GM23338 (cell line): ENCODE results near the gene TPRG1. TPM values are rescaled to one million over a fixed set of nuclear protein-coding genes. Genes with fewer than 3 reads are reported as not detected.

Experiments used
- ATAC-seq: fragments of 200-7000 bp; cut with Tn5 transposase; 3 replicates; pipeline ENCODE4 v1.9.1; 2020
- DNase-seq: peaks from one replicate; pipeline ENCODE4 v3.0.0-alpha.2; 2015; ENCODE audit warnings: low spot score
- H2AFZ ChIP-seq: fragments of 200-600 bp; sonication (generic); 2 replicates; pipeline ENCODE4 v1.8.0; 2016; ENCODE audit warnings: antibody characterized with exemption, mild to moderate bottlenecking, moderate library complexity
- H3F3A ChIP-seq: fragments of 200-600 bp; sonication (generic); replicated peaks from 2 replicates; pipeline ENCODE4 v1.8.0; 2017; ENCODE audit warnings: antibody characterized with exemption, mixed run types, low read depth
- H3K27ac ChIP-seq: fragments of 200-600 bp; sonication (generic); 2 replicates; pipeline ENCODE4 v1.6.1; 2016; ENCODE audit warnings: low read depth
- H3K27me3 ChIP-seq: fragments of 200-600 bp; sonication (generic); 2 replicates; pipeline ENCODE4 v1.8.0; 2016; ENCODE audit warnings: mild to moderate bottlenecking, mixed run types, moderate library complexity; ENCODE audit not compliant: insufficient read depth
- H3K36me3 ChIP-seq: fragments of 200-600 bp; sonication (generic); 2 replicates; pipeline ENCODE4 v1.8.0; 2016; ENCODE audit warnings: mild to moderate bottlenecking; ENCODE audit not compliant: insufficient read depth
- H3K4me1 ChIP-seq: fragments of 200-600 bp; sonication (generic); 2 replicates; pipeline ENCODE4 v1.8.0; 2016; ENCODE audit warnings: mild to moderate bottlenecking, moderate library complexity; ENCODE audit not compliant: insufficient read depth
- H3K4me2 ChIP-seq: fragments of 200-600 bp; sonication (generic); 2 replicates; pipeline ENCODE4 v1.7.1; 2017; ENCODE audit warnings: mixed run types
- H3K4me3 ChIP-seq: fragments of 200-600 bp; sonication (generic); 2 replicates; pipeline ENCODE4 v1.6.1; 2016; ENCODE audit warnings: mixed run types
- H3K79me2 ChIP-seq: fragments of 200-600 bp; sonication (generic); replicated peaks from 2 replicates; pipeline ENCODE4 v1.8.0; 2017; ENCODE audit warnings: mild to moderate bottlenecking; ENCODE audit not compliant: insufficient read depth
- H3K9me2 ChIP-seq: fragments of 200-600 bp; sonication (generic); 2 replicates; pipeline ENCODE4 v1.8.0; 2017; ENCODE audit not compliant: insufficient read depth
- H4K20me1 ChIP-seq: fragments of 200-600 bp; sonication (generic); replicated peaks from 2 replicates; pipeline ENCODE4 v1.8.0; 2017; ENCODE audit warnings: mild to moderate bottlenecking; ENCODE audit not compliant: insufficient read depth
- H3K27ac Mint-ChIP-seq: 2 replicates; pipeline ENCODE4 v1.8.0; 2020; ENCODE audit warnings: inconsistent platforms, mild to moderate bottlenecking, moderate library complexity, mixed read lengths
- H3K27me3 Mint-ChIP-seq: 3 replicates; pipeline ENCODE4 v1.8.0; 2022; ENCODE audit warnings: low read depth, mild to moderate bottlenecking, moderate library complexity, mixed read lengths, inconsistent platforms; ENCODE audit not compliant: insufficient read depth, poor library complexity
- H3K36me3 Mint-ChIP-seq: 3 replicates; pipeline ENCODE4 v1.8.0; 2021; ENCODE audit warnings: low read depth, mild to moderate bottlenecking, inconsistent platforms, moderate library complexity, mixed read lengths
- H3K4me1 Mint-ChIP-seq: 3 replicates; pipeline ENCODE4 v1.8.0; 2020; ENCODE audit warnings: mild to moderate bottlenecking, inconsistent platforms, mixed read lengths
- H3K4me3 Mint-ChIP-seq: 3 replicates; pipeline ENCODE4 v1.8.0; 2021; ENCODE audit warnings: moderate library complexity, mild to moderate bottlenecking, inconsistent platforms, mixed read lengths
- H3K9me3 Mint-ChIP-seq: 3 replicates; pipeline ENCODE4 v1.8.0; 2020; ENCODE audit warnings: moderate library complexity, mild to moderate bottlenecking, inconsistent platforms, mixed read lengths
- CREB1 ChIP-seq: fragments of 250-450 bp; sonication (Bioruptor Pico); IDR thresholded peaks from 2 replicates; pipeline ENCODE4 v1.5.0; 2020; ENCODE audit warnings: low read depth, mild to moderate bottlenecking, moderate library complexity
- EZH2 ChIP-seq: fragments of 200-600 bp; sonication (generic); IDR thresholded peaks from one replicate; pipeline ENCODE4 v1.8.0; 2017; ENCODE audit warnings: antibody characterized with exemption, mild to moderate bottlenecking, low read depth; ENCODE audit not compliant: unreplicated experiment
- EZH2phosphoT487 ChIP-seq: fragments of 200-600 bp; sonication (generic); IDR thresholded peaks from one replicate; pipeline ENCODE4 v1.8.1; 2018; ENCODE audit warnings: antibody characterized with exemption; ENCODE audit not compliant: unreplicated experiment
- JUNB ChIP-seq: IDR thresholded peaks from one replicate; pipeline ENCODE4 v1.6.1; 2016; ENCODE audit warnings: antibody characterized with exemption; ENCODE audit not compliant: unreplicated experiment
- NANOG ChIP-seq: IDR thresholded peaks from 2 replicates; pipeline ENCODE4 v1.6.1; 2016; ENCODE audit warnings: antibody characterized with exemption, borderline replicate concordance
- POLR2AphosphoS5 ChIP-seq: IDR thresholded peaks from 2 replicates; pipeline ENCODE4 v1.6.1; 2016; ENCODE audit warnings: antibody characterized with exemption, low read depth
- STAT1 ChIP-seq: IDR thresholded peaks from one replicate; pipeline ENCODE4 v1.6.1; 2016; ENCODE audit warnings: antibody characterized with exemption; ENCODE audit not compliant: unreplicated experiment
- ZNF114 ChIP-seq: fragments of 250-450 bp; sonication (Bioruptor Pico); IDR thresholded peaks from 2 replicates; pipeline ENCODE4 v1.5.0; 2020; ENCODE audit warnings: mild to moderate bottlenecking, moderate library complexity
- ZNF331 ChIP-seq: fragments of 250-450 bp; sonication (Bioruptor Pico); IDR thresholded peaks from 2 replicates; pipeline ENCODE4 v1.5.0; 2020; ENCODE audit warnings: low read depth, mild to moderate bottlenecking, moderate library complexity
- polyA plus RNA-seq: library from polyadenylated mRNA; unstranded; fragments of >200 nt; fragmentation: Nextera tagmentation; extraction: Ambion mirVana; gene quantifications from 2 replicates; pipeline ENCODE4 v1.2.1, GENCODE V29; 2016
- total RNA-seq: library from RNA; depleted of rRNA; stranded (reverse); fragments of >200 nt; shearing (Covaris generic); gene quantifications from 2 replicates; pipeline ENCODE4 v1.2.3, GENCODE V29; 2014
- TF ChIP-seq, protein P1 (sequence below): fragments of 250-450 bp; sonication (Bioruptor Pico); IDR thresholded peaks from 2 replicates; pipeline ENCODE4 v1.5.0; 2020; ENCODE audit warnings: mild to moderate bottlenecking, moderate library complexity
- TF ChIP-seq, protein P2 (sequence below), 2 experiments: fragments of 200-600 bp in 1 of 2; sonication (generic) in 1 of 2; conservative IDR thresholded peaks; 2 replicates each; pipeline versions ENCODE4 v1.5.1 to v1.6.1; 2016 to 2017; ENCODE audit warnings: antibody characterized with exemption in 2 of 2, low read depth in 2 of 2, mild to moderate bottlenecking in 2 of 2, moderate library complexity in 1 of 2
- TF ChIP-seq, protein P3 (sequence below): IDR thresholded peaks from 2 replicates; pipeline ENCODE4 v1.6.1; 2016; ENCODE audit warnings: antibody characterized with exemption
- TF ChIP-seq, protein P4 (sequence below): IDR thresholded peaks from one replicate; pipeline ENCODE4 v1.6.1; 2018; ENCODE audit warnings: antibody characterized with exemption; ENCODE audit not compliant: unreplicated experiment

Gene TPRG1
- total and polyA plus RNA-seq, 2 experiments from 2014 or later = 0.74 to 1.7 TPM

DNA sequence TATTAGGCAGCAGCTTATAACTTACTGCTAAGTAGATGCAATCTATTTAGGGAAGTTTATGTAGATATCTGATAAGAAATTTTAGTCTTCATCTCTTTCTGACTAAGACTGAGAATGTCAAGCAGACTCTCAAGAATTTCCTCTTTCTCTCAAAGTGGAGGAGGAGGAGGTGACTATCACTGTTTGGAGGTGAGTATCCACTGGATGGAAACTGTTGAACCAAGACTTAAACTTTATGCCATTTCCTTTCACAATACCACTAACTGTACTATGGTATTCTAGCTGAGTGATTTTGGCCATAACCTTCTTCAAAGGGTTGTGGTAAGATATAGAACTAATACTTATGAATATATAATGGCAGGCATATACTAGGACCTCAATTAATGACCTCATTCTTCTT lies 64.6 kb downstream of the TPRG1 start:
- no peaks in the 10 kb centered on the region for H3F3A ChIP-seq
- H2AFZ ChIP-seq = no peak overlapping the region
- H4K20me1 ChIP-seq = no peaks in the 10 kb centered on the region
- H3K4me1 ChIP-seq = no peaks in the 10 kb centered on the region
- Mint-ChIP-seq H3K4me3 (no peak overlapping the region), H3K9me3 (no peaks in the 10 kb centered on the region; the same call in 2 of the 3 replicates), H3K36me3 (no peaks in the 10 kb centered on the region), H3K4me1 (no peaks in the 10 kb centered on the region), H3K27ac (no peak overlapping the region), H3K27me3 (no peaks in the 10 kb centered on the region)
- H3K27me3 ChIP-seq = no peaks in the 10 kb centered on the region
- peaks cover 5% of the 10 kb centered on the region; the same call in 1 of the 2 replicates for H3K9me2 ChIP-seq
- H3K27ac ChIP-seq = no peak overlapping the region
- no peak overlapping the region for H3K4me2 ChIP-seq
- H3K36me3 ChIP-seq = no peaks in the 10 kb centered on the region
- no peak overlapping the region for H3K4me3 ChIP-seq
- TF ChIP-seq, protein P1, sequence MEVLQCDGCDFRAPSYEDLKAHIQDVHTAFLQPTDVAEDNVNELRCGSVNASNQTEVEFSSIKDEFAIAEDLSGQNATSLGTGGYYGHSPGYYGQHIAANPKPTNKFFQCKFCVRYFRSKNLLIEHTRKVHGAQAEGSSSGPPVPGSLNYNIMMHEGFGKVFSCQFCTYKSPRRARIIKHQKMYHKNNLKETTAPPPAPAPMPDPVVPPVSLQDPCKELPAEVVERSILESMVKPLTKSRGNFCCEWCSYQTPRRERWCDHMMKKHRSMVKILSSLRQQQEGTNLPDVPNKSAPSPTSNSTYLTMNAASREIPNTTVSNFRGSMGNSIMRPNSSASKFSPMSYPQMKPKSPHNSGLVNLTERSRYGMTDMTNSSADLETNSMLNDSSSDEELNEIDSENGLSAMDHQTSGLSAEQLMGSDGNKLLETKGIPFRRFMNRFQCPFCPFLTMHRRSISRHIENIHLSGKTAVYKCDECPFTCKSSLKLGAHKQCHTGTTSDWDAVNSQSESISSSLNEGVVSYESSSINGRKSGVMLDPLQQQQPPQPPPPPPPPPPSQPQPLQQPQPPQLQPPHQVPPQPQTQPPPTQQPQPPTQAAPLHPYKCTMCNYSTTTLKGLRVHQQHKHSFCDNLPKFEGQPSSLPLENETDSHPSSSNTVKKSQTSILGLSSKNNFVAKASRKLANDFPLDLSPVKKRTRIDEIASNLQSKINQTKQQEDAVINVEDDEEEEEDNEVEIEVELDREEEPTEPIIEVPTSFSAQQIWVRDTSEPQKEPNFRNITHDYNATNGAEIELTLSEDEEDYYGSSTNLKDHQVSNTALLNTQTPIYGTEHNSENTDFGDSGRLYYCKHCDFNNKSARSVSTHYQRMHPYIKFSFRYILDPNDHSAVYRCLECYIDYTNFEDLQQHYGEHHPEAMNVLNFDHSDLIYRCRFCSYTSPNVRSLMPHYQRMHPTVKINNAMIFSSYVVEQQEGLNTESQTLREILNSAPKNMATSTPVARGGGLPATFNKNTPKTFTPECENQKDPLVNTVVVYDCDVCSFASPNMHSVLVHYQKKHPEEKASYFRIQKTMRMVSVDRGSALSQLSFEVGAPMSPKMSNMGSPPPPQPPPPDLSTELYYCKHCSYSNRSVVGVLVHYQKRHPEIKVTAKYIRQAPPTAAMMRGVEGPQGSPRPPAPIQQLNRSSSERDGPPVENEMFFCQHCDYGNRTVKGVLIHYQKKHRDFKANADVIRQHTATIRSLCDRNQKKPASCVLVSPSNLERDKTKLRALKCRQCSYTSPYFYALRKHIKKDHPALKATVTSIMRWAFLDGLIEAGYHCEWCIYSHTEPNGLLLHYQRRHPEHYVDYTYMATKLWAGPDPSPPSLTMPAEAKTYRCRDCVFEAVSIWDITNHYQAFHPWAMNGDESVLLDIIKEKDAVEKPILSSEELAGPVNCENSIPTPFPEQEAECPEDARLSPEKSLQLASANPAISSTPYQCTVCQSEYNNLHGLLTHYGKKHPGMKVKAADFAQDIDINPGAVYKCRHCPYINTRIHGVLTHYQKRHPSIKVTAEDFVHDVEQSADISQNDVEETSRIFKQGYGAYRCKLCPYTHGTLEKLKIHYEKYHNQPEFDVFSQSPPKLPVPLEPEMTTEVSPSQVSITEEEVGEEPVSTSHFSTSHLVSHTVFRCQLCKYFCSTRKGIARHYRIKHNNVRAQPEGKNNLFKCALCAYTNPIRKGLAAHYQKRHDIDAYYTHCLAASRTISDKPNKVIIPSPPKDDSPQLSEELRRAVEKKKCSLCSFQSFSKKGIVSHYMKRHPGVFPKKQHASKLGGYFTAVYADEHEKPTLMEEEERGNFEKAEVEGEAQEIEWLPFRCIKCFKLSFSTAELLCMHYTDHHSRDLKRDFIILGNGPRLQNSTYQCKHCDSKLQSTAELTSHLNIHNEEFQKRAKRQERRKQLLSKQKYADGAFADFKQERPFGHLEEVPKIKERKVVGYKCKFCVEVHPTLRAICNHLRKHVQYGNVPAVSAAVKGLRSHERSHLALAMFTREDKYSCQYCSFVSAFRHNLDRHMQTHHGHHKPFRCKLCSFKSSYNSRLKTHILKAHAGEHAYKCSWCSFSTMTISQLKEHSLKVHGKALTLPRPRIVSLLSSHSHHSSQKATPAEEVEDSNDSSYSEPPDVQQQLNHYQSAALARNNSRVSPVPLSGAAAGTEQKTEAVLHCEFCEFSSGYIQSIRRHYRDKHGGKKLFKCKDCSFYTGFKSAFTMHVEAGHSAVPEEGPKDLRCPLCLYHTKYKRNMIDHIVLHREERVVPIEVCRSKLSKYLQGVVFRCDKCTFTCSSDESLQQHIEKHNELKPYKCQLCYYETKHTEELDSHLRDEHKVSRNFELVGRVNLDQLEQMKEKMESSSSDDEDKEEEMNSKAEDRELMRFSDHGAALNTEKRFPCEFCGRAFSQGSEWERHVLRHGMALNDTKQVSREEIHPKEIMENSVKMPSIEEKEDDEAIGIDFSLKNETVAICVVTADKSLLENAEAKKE = no peak
- no peak for TF ChIP-seq ZNF331
- TF ChIP-seq NANOG = no peak
- no peak for TF ChIP-seq JUNB
- no peak for TF ChIP-seq POLR2AphosphoS5
- TF ChIP-seq, protein P2, sequence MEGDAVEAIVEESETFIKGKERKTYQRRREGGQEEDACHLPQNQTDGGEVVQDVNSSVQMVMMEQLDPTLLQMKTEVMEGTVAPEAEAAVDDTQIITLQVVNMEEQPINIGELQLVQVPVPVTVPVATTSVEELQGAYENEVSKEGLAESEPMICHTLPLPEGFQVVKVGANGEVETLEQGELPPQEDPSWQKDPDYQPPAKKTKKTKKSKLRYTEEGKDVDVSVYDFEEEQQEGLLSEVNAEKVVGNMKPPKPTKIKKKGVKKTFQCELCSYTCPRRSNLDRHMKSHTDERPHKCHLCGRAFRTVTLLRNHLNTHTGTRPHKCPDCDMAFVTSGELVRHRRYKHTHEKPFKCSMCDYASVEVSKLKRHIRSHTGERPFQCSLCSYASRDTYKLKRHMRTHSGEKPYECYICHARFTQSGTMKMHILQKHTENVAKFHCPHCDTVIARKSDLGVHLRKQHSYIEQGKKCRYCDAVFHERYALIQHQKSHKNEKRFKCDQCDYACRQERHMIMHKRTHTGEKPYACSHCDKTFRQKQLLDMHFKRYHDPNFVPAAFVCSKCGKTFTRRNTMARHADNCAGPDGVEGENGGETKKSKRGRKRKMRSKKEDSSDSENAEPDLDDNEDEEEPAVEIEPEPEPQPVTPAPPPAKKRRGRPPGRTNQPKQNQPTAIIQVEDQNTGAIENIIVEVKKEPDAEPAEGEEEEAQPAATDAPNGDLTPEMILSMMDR (conservative IDR thresholded peaks at IDR 0.05; ENCODE audit: low read depth in 2 of 2) = no peak
- TF ChIP-seq EZH2 = no peak
- TF ChIP-seq, protein P3, sequence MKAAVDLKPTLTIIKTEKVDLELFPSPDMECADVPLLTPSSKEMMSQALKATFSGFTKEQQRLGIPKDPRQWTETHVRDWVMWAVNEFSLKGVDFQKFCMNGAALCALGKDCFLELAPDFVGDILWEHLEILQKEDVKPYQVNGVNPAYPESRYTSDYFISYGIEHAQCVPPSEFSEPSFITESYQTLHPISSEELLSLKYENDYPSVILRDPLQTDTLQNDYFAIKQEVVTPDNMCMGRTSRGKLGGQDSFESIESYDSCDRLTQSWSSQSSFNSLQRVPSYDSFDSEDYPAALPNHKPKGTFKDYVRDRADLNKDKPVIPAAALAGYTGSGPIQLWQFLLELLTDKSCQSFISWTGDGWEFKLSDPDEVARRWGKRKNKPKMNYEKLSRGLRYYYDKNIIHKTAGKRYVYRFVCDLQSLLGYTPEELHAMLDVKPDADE = no peak
- TF ChIP-seq CREB1 (CRISPR knock-in tag) = no peak
- TF ChIP-seq STAT1 = no peak
- TF ChIP-seq ZNF114 (CRISPR knock-in tag) = no peak
- TF ChIP-seq, protein P4, sequence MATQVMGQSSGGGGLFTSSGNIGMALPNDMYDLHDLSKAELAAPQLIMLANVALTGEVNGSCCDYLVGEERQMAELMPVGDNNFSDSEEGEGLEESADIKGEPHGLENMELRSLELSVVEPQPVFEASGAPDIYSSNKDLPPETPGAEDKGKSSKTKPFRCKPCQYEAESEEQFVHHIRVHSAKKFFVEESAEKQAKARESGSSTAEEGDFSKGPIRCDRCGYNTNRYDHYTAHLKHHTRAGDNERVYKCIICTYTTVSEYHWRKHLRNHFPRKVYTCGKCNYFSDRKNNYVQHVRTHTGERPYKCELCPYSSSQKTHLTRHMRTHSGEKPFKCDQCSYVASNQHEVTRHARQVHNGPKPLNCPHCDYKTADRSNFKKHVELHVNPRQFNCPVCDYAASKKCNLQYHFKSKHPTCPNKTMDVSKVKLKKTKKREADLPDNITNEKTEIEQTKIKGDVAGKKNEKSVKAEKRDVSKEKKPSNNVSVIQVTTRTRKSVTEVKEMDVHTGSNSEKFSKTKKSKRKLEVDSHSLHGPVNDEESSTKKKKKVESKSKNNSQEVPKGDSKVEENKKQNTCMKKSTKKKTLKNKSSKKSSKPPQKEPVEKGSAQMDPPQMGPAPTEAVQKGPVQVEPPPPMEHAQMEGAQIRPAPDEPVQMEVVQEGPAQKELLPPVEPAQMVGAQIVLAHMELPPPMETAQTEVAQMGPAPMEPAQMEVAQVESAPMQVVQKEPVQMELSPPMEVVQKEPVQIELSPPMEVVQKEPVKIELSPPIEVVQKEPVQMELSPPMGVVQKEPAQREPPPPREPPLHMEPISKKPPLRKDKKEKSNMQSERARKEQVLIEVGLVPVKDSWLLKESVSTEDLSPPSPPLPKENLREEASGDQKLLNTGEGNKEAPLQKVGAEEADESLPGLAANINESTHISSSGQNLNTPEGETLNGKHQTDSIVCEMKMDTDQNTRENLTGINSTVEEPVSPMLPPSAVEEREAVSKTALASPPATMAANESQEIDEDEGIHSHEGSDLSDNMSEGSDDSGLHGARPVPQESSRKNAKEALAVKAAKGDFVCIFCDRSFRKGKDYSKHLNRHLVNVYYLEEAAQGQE = no peak
- no peak for TF ChIP-seq EZH2phosphoT487
- no peaks in the 10 kb centered on the region for H3K79me2 ChIP-seq
- ATAC-seq (no peak), DNase-seq (no peak)
